Measurements from ENCODE around the gene SEC61G. TPM values are rescaled to one million over a fixed set of nuclear protein-coding genes. Genes with fewer than 3 reads are reported as not detected.

SEC61G gene
- total RNA-seq, 2 donors from 2014 or later: 149 to 166 TPM

DNA sequence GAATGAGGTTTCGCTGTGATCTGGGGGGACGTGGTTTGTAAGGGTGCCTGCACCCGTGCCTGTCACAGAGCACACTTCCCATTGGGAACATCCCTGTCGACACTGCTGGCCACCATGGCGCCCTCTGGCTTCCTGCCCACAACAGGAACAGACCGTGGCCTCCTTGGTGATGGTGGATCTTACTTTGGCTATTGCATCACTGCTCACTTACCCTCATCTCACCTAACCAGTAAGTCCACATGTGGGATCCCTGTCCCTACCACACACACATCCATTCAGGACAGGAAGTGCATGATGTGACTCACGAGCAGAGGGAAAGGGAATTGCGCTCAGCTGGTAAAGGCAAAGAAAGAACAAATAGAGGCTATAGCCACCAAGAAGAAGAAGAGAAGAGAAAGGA lies 26.2 kb upstream of the SEC61G start:
- H3K4me3 ChIP-seq (ENCODE audit: low read length): no peak overlapping the region
- H3K27me3 Mint-ChIP-seq (ENCODE audit: insufficient read depth): peaks cover 15% of the 10 kb centered on the region
- H3K27me3 ChIP-seq (ENCODE audit: control insufficient read depth, insufficient read depth, low read length, poor library complexity, severe bottlenecking): peaks cover 5% of the 10 kb centered on the region
- TF ChIP-seq, protein P1, sequence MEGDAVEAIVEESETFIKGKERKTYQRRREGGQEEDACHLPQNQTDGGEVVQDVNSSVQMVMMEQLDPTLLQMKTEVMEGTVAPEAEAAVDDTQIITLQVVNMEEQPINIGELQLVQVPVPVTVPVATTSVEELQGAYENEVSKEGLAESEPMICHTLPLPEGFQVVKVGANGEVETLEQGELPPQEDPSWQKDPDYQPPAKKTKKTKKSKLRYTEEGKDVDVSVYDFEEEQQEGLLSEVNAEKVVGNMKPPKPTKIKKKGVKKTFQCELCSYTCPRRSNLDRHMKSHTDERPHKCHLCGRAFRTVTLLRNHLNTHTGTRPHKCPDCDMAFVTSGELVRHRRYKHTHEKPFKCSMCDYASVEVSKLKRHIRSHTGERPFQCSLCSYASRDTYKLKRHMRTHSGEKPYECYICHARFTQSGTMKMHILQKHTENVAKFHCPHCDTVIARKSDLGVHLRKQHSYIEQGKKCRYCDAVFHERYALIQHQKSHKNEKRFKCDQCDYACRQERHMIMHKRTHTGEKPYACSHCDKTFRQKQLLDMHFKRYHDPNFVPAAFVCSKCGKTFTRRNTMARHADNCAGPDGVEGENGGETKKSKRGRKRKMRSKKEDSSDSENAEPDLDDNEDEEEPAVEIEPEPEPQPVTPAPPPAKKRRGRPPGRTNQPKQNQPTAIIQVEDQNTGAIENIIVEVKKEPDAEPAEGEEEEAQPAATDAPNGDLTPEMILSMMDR (conservative IDR thresholded peaks at IDR 0.05): peak; percentile 46
- H3K36me3 Mint-ChIP-seq (ENCODE audit: low read depth): no peaks in the 10 kb centered on the region
- no peaks in the 10 kb centered on the region for H3K9me3 ChIP-seq (ENCODE audit: control insufficient read depth, low read length)
- H3K9me3 Mint-ChIP-seq: no peaks in the 10 kb centered on the region
- no peak overlapping the region for H3K27ac Mint-ChIP-seq
- H3K27ac ChIP-seq (ENCODE audit: low read depth, low read length): no peak overlapping the region
- no peaks in the 10 kb centered on the region for H3K36me3 ChIP-seq (ENCODE audit: control insufficient read depth, insufficient read depth, low read length)
- H3K4me1 Mint-ChIP-seq: peaks cover 5% of the 10 kb centered on the region
- DNase-seq: no peak
- H3K4me1 ChIP-seq (ENCODE audit: control insufficient read depth, insufficient read depth, low read length): no peaks in the 10 kb centered on the region
- no peak overlapping the region for H3K9ac ChIP-seq (ENCODE audit: extremely low read depth, low read length, poor library complexity, severe bottlenecking)
- no peak overlapping the region for H3K4me3 Mint-ChIP-seq
- 95 to 97% methylated on average over 6 to 8 of the region's 8 CpGs for WGBS, 2 experiments (ENCODE audit: insufficient coverage in 1 of 2, insufficient read length in 1 of 2)

DNA sequence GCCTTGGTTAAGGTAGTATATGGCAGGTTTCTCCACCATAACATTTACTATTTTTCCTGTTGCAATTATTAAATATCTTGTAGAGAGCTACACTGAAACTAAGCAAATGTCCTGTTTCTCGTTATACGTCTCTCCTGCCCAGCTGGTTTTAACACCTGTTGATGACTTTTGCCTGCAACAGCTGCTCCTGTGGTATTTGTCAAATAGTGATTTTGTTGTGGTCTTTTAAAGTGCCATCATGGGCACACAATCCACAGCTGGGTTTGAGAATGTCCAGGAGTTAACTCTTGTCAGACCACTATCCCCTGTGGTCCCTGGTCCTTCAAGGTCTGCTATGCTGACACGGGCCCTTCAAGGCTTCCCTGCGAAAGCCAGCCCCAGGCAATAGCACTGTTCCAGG lies 24.9 kb upstream of the SEC61G start:
- Histone ChIP-seq H3K27me3 (ENCODE audit: control insufficient read depth, insufficient read depth, low read length, poor library complexity, severe bottlenecking) (no peaks in the 10 kb centered on the region), H3K9ac (ENCODE audit: extremely low read depth, low read length, poor library complexity, severe bottlenecking) (no peak overlapping the region), H3K9me3 (ENCODE audit: control insufficient read depth, low read length) (no peaks in the 10 kb centered on the region), H3K4me3 (ENCODE audit: low read length) (no peak overlapping the region), H3K27ac (ENCODE audit: low read depth, low read length) (no peak overlapping the region), H3K36me3 (ENCODE audit: control insufficient read depth, insufficient read depth, low read length) (no peaks in the 10 kb centered on the region), H3K4me1 (ENCODE audit: control insufficient read depth, insufficient read depth, low read length) (no peaks in the 10 kb centered on the region)
- peaks cover 5% of the 10 kb centered on the region for H3K4me1 Mint-ChIP-seq
- no peak overlapping the region for H3K4me3 Mint-ChIP-seq
- WGBS, 2 experiments (ENCODE audit: insufficient coverage in 1 of 2, insufficient read length in 1 of 2): 93% methylated on average over 4 of the region's 4 CpGs; no CpG with 5 or more reads in 1 of the 2 experiments
- peaks cover 8% of the 10 kb centered on the region for H3K27me3 Mint-ChIP-seq (ENCODE audit: insufficient read depth)
- TF ChIP-seq, protein P1 (conservative IDR thresholded peaks at IDR 0.05): no peak
- H3K36me3 Mint-ChIP-seq (ENCODE audit: low read depth): no peaks in the 10 kb centered on the region
- no peaks in the 10 kb centered on the region for H3K9me3 Mint-ChIP-seq
- no peak for DNase-seq
- H3K27ac Mint-ChIP-seq: no peak overlapping the region

DNA sequence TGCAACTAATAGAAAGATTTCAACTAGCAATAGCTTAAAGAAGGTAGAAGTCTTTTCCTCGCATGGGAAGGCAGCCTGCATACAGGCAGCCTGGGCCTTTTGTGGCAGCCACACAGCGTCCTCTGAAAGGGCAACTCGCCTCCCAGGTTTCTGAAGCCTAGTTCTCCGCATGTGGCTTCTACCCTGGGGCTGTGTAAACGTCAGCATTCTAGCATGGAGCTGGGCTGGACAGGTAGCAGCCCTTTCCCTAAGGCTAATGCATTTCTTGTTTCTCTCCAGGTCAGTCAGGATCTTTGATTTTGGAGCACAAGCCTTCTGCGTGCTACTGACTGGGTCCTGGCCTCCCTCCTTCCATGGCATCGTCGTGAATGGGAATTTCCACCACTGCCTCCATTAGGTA lies 23.8 kb upstream of the SEC61G start:
- H3K9ac ChIP-seq (ENCODE audit: extremely low read depth, low read length, poor library complexity, severe bottlenecking): no peak overlapping the region
- H3K27me3 Mint-ChIP-seq (ENCODE audit: insufficient read depth): peaks cover 5% of the 10 kb centered on the region
- TF ChIP-seq, protein P1 (conservative IDR thresholded peaks at IDR 0.05): no peak

More for the DNA sequence above, 23.8 kb upstream of the SEC61G start:
- Histone ChIP-seq H3K4me1 (ENCODE audit: control insufficient read depth, insufficient read depth, low read length) (no peaks in the 10 kb centered on the region), H3K27ac (ENCODE audit: low read depth, low read length) (no peak overlapping the region), H3K27me3 (ENCODE audit: control insufficient read depth, insufficient read depth, low read length, poor library complexity, severe bottlenecking) (no peaks in the 10 kb centered on the region), H3K36me3 (ENCODE audit: control insufficient read depth, insufficient read depth, low read length) (no peaks in the 10 kb centered on the region), H3K4me3 (ENCODE audit: low read length) (no peak overlapping the region), H3K9me3 (ENCODE audit: control insufficient read depth, low read length) (no peaks in the 10 kb centered on the region)
- Mint-ChIP-seq H3K4me3 (no peak overlapping the region), H3K9me3 (no peaks in the 10 kb centered on the region), H3K36me3 (ENCODE audit: low read depth) (no peaks in the 10 kb centered on the region), H3K27ac (no peak overlapping the region), H3K4me1 (peaks cover 3% of the 10 kb centered on the region)
- peak; percentile 63 for DNase-seq
- WGBS, 2 experiments (ENCODE audit: insufficient coverage in 1 of 2, insufficient read length in 1 of 2): 72 to 81% methylated on average over 5 to 8 of the region's 8 CpGs
